Brain microvascular endothelial cell (primary cell): Measurements from ENCODE around the gene PNP.
A peak's percentile ranks its signal among the peaks of the same experiment; 100 is the strongest.
"Not testable (repeated sequence)": the region's sequence is repeated elsewhere in the genome, so short reads cannot be mapped to it uniquely, and the experiment has no call there.

Experiments used
- DNase-seq: peaks from one replicate; pipeline ENCODE4 v3.0.0-alpha.2; 2020
- H3K27ac ChIP-seq: fragments of 250-450 bp; sonication (Bioruptor Pico); 2 replicates; pipeline ENCODE4 v1.5.1; 2020; ENCODE audit warnings: mild to moderate bottlenecking, moderate library complexity
- H3K27me3 ChIP-seq: fragments of 250-450 bp; sonication (Bioruptor Pico); replicated peaks from 2 replicates; pipeline ENCODE4 v1.5.1; 2020; ENCODE audit warnings: mild to moderate bottlenecking
- H3K36me3 ChIP-seq: fragments of 250-450 bp; sonication (Bioruptor Pico); replicated peaks from 2 replicates; pipeline ENCODE4 v1.5.1; 2020; ENCODE audit warnings: mild to moderate bottlenecking
- H3K4me3 ChIP-seq: 2 replicates; pipeline ENCODE4 v1.5.1; 2011; ENCODE audit warnings: low read depth, mild to moderate bottlenecking, control low read depth, low read length, moderate library complexity
- CTCF ChIP-seq: IDR thresholded peaks from 2 replicates; pipeline ENCODE4 v1.5.1; 2011; ENCODE audit warnings: low read depth, mild to moderate bottlenecking, moderate library complexity, low read length, control low read depth, inconsistent platforms; ENCODE audit errors: missing control alignments
- in situ Hi-C: cut with HindIII; loops from 2 replicates; pipeline ENCODE4 v1.10.0; 2017; ENCODE audit warnings: low sequenced_read_pairs, low pct_ligation_motif_present

The PNP gene

GRCh38 chr14:20446889-20447288 is 22.3 kb upstream of the PNP start:
- Histone ChIP-seq H3K27ac (no peak overlapping the region), H3K36me3 (peaks cover 54% of the 10 kb centered on the region), H3K4me3 (no peak overlapping the region), H3K27me3 (no peaks in the 10 kb centered on the region)
- in situ Hi-C loops: no loop called here
- no peak for TF ChIP-seq CTCF
- DNase-seq: no peak

GRCh38 chr14:20452831-20453230 is 16.4 kb upstream of the PNP start:
- in situ Hi-C loops, H3K27ac ChIP-seq, H3K4me3 ChIP-seq, DNase-seq, H3K27me3 ChIP-seq: not testable (repeated sequence)
- H3K36me3 ChIP-seq: peaks cover 46% of the 10 kb centered on the region

- Histone ChIP-seq H3K27ac (peak within 1 kb of the TSS; percentile 99), H3K4me3 (peak within 1 kb of the TSS; percentile 93), H3K36me3 (peaks cover 39% of the 10 kb centered on the region), H3K27me3 (no peaks in the 10 kb centered on the region)
- TF ChIP-seq CTCF: no peak
- in situ Hi-C loops: no loop called here
- peak; percentile 99 for DNase-seq
Observed at GRCh38 chr14:20454516-20455354, 14.5 kb upstream of the PNP start, which contains the start of the genes APEX1 and OSGEP. Gene APEX1, plus strand, starts transcription at chr14:20455226. Its CDS starts 420 bp downstream, at chr14:20455646. Gene OSGEP, minus strand, starts transcription at chr14:20454812. Its CDS starts 129 bp downstream, at chr14:20454683.

- Histone ChIP-seq H3K27me3 (no peaks in the 10 kb centered on the region), H3K36me3 (peaks cover 35% of the 10 kb centered on the region), H3K27ac (peak overlapping the region; percentile 99), H3K4me3 (peak overlapping the region; percentile 93)
- TF ChIP-seq CTCF: no peak
- in situ Hi-C loops: no loop called here
- peak; percentile 91 for DNase-seq
Observed at GRCh38 chr14:20455355-20456300, 13.6 kb upstream of the PNP start.

- no peak overlapping the region for H3K4me3 ChIP-seq
- in situ Hi-C loops: no loop called here
- no peak for DNase-seq
- H3K27me3 ChIP-seq: no peaks in the 10 kb centered on the region
- no peak overlapping the region for H3K27ac ChIP-seq
- TF ChIP-seq CTCF: no peak
- peaks cover 33% of the 10 kb centered on the region for H3K36me3 ChIP-seq
Observed at GRCh38 chr14:20456971-20457370, 12.2 kb upstream of the PNP start.
